ENCODE measurements around the gene LAIR1. TPM values are rescaled to one million over a fixed set of nuclear protein-coding genes. Genes with fewer than 3 reads are reported as not detected.

The LAIR1 gene
- total and polyA plus RNA-seq, 11 donors, result 2.9 to 102 (median 5.3) TPM

GRCh38 chr19:54356444-54357056 lies 8.2 kb downstream of the LAIR1 start:
- Histone ChIP-seq H3K27ac (no peak overlapping the region), H3K4me3 (no peak overlapping the region), H3K9me3 (no peaks in the 10 kb centered on the region), H3K36me3 (peaks cover 0 to 32% (median 0%) of the 10 kb centered on the region in 9 donors), H3K27me3 (peaks cover 0 to 6% (median 0%) of the 10 kb centered on the region in 9 donors), H3K4me1 (no peaks in the 10 kb centered on the region)
- DNase-seq (no peak), ATAC-seq (no peak)
- intact Hi-C loops (cut with DNase I), result no loop called here
- no peak for TF ChIP-seq POLR2A (IDR thresholded peaks at IDR 0.05)
- no peak for TF ChIP-seq CTCF (IDR thresholded peaks at IDR 0.05)
- WGBS, 4 donors, result 80 to 81% (median 80%) methylated on average over 12 of the region's 12 CpGs

GRCh38 chr19:54355675-54356074 lies 9.1 kb downstream of the LAIR1 start:
- peaks cover 0 to 32% (median 0%) of the 10 kb centered on the region in 9 donors for H3K36me3 ChIP-seq
- H3K27ac ChIP-seq, result no peak overlapping the region
- no peaks in the 10 kb centered on the region for H3K4me1 ChIP-seq
- WGBS, 4 donors, result 53 to 83% (median 70%) methylated on average over 14 of the region's 14 CpGs
- ATAC-seq (no peak), DNase-seq (no peak)
- H3K27me3 ChIP-seq, result peaks cover 0 to 6% (median 0%) of the 10 kb centered on the region in 9 donors
- TF ChIP-seq POLR2A (IDR thresholded peaks at IDR 0.05) (no peak), CTCF (IDR thresholded peaks at IDR 0.05) (no peak)
- no peak overlapping the region for H3K4me3 ChIP-seq
- intact Hi-C loops (cut with DNase I), result no loop called here
- no peaks in the 10 kb centered on the region for H3K9me3 ChIP-seq

- TF ChIP-seq CTCF (IDR thresholded peaks at IDR 0.05), result no peak
- no peak for TF ChIP-seq POLR2A (IDR thresholded peaks at IDR 0.05)
- H3K27ac ChIP-seq, result no peak overlapping the region
- H3K4me1 ChIP-seq, result no peaks in the 10 kb centered on the region
- DNase-seq, result no peak
- intact Hi-C loops (cut with DNase I), result no loop called here
- WGBS, 4 donors, result 50 to 63% (median 61%) methylated on average over 3 of the region's 3 CpGs
- no peak overlapping the region for H3K4me3 ChIP-seq
- no peaks in the 10 kb centered on the region for H3K9me3 ChIP-seq
- peaks cover 0 to 32% (median 0%) of the 10 kb centered on the region in 9 donors for H3K36me3 ChIP-seq
- no peak for ATAC-seq
- peaks cover 0 to 6% (median 0%) of the 10 kb centered on the region in 9 donors for H3K27me3 ChIP-seq
Measured at GRCh38 chr19:54354761-54355160, 10.0 kb downstream of the LAIR1 start.

GRCh38 chr19:54352546-54352945 lies 12.2 kb downstream of the LAIR1 start:
- no peak for TF ChIP-seq POLR2A (IDR thresholded peaks at IDR 0.05)
- no peak for TF ChIP-seq CTCF (IDR thresholded peaks at IDR 0.05)
- Histone ChIP-seq H3K36me3 (peaks cover 0 to 32% (median 0%) of the 10 kb centered on the region in 9 donors), H3K9me3 (no peaks in the 10 kb centered on the region), H3K27ac (peak overlapping the region in 1 of 12 donors; percentile 6), H3K27me3 (peaks cover 0 to 11% (median 0%) of the 10 kb centered on the region in 9 donors), H3K4me1 (no peaks in the 10 kb centered on the region), H3K4me3 (no peak overlapping the region)
- 67 to 80% (median 71%) methylated on average over 3 of the region's 3 CpGs for WGBS, 4 donors
- intact Hi-C loops (cut with DNase I), result no loop called here
- no peak for DNase-seq
- no peak for ATAC-seq
